Measurements from ENCODE around the gene DNER.

DNER gene

DNA sequence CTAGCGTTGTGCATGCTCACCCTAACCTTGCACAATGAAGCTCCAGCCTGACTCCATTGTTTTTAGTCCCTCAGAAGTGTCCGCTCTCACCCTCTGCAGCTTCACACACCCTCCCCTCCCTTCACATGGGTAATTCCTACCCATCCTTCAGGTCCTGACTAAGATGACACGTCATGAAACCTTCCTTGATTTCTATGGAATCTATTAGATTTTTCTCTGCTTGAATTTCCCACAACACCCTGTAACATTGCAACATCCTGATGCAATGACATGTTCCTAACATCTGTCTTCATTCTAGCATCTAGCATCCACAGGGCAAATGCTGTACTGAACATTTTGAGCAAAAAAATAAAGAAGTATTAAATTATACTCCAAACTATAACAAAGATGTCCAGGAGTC, 366.2 kb downstream of the DNER start:
- TF ChIP-seq, protein P1, sequence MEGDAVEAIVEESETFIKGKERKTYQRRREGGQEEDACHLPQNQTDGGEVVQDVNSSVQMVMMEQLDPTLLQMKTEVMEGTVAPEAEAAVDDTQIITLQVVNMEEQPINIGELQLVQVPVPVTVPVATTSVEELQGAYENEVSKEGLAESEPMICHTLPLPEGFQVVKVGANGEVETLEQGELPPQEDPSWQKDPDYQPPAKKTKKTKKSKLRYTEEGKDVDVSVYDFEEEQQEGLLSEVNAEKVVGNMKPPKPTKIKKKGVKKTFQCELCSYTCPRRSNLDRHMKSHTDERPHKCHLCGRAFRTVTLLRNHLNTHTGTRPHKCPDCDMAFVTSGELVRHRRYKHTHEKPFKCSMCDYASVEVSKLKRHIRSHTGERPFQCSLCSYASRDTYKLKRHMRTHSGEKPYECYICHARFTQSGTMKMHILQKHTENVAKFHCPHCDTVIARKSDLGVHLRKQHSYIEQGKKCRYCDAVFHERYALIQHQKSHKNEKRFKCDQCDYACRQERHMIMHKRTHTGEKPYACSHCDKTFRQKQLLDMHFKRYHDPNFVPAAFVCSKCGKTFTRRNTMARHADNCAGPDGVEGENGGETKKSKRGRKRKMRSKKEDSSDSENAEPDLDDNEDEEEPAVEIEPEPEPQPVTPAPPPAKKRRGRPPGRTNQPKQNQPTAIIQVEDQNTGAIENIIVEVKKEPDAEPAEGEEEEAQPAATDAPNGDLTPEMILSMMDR (IDR thresholded peaks at IDR 0.05; ENCODE audit: low read depth, low read length), result no peak
- DNase-seq (ENCODE audit: low read depth in 2 of 2), result peak; percentile 38 to 76

DNA sequence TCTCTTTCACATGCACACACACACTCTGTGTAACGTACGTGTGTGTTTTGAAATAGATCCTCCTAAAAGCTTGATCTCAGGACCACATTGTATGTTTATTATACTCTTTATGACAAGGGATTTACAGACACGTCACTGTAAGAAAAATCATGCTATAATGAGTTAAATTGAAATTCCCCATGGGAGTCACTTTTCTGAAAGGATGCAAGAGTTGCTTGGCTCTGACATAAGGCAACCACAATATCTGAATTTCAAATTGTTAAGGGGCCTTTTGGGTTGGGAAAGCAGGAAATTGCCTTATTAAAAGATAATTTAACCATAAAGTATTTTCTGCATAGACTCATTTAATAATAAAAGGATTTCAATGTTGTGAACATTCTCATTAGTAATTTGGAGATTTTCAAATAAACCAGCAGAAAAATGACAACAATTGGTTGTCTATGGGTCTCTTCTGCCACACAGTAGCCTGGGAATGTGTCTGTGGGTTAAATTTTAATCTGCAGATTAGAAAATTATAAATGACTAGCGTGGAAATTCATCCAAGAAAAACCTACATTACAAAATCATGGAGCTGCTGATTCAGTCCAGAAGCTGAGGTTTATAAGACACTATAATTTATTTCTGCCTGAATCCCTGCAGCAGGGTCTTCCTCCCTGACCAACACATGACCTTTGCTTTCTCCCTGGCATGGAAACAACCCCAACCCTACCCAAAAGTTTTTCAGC, 367.4 kb downstream of the DNER start:
- no peak overlapping the region for H3K4me3 ChIP-seq (replicated peaks in 1 of 2; ENCODE audit: low read depth in 2 of 2, low read length in 2 of 2)
- peak; percentile 43 to 49 for DNase-seq (ENCODE audit: low read depth in 2 of 2)
- TF ChIP-seq, protein P1 (IDR thresholded peaks at IDR 0.05; ENCODE audit: low read depth, low read length), result no peak

More for the DNA sequence above, 366.2 kb downstream of the DNER start:
- no peak overlapping the region for H3K4me3 ChIP-seq (replicated peaks in 1 of 2; ENCODE audit: low read depth in 2 of 2, low read length in 2 of 2)

DNA sequence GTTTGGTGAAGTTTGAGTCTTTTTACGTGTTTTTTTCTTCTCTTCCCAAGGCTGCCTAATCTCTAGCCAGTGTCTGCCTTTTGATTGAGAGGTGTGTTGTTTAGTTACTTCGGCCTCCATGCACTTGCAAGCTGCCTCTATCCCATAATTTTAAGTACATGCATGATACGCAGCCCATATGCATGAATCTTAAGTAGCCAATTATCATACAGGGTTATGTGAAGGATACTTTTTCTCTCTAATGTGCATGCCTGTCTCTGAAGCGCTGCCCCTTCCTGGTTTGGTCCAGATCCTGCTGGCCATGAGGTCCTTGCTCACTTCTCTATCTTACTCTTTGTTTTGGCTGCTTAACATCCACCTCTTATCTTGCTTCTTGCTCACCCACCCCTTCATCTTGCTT, 369.4 kb downstream of the DNER start:
- TF ChIP-seq, protein P1 (IDR thresholded peaks at IDR 0.05; ENCODE audit: low read depth, low read length), result no peak
- DNase-seq (ENCODE audit: low read depth in 2 of 2), result no peak
- no peak overlapping the region for H3K4me3 ChIP-seq (replicated peaks in 1 of 2; ENCODE audit: low read depth in 2 of 2, low read length in 2 of 2)

DNA sequence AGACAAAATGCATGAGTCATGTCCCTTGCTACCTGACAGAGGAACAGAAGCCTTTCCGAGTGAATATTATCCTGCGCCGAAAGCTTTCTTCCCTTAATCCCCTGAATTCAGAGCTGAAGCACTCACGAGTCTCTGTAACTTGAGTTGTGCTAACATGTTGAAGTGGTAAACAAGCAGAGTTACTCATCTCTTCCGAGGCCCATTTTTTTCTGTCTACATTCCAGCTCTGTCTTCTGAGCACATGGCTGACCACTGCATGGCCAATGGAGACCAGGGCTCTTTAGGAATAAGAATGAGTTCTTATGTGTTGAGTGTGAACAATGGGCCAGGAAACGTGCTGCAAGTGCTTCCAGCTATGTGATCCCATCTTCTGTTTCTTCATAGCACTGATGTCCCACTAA, 370.2 kb downstream of the DNER start:
- H3K4me3 ChIP-seq (replicated peaks in 1 of 2; ENCODE audit: low read depth in 2 of 2, low read length in 2 of 2), result no peak overlapping the region
- peak; percentile 41 to 73 for DNase-seq (ENCODE audit: low read depth in 2 of 2)
- TF ChIP-seq, protein P1 (IDR thresholded peaks at IDR 0.05; ENCODE audit: low read depth, low read length), result no peak

DNA sequence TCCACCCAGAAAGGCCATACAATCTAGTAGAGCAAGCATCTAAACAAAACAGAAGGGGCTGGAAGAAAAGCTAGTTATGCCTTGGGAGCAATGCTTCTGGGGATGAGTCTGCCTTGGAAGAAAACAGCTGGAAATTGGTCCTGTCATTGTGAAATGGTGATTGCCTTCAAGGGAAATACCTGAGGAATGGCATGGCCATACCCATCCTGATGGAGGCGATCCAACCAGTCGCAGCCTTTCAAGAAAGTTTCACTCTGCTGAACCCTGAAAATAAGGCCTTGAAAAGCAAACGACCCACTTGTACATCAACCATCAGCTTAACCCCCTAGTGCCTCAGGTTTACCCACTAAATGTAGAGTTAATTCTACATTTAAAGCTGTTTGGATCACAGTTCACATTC, 370.7 kb downstream of the DNER start:
- TF ChIP-seq, protein P1 (IDR thresholded peaks at IDR 0.05; ENCODE audit: low read depth, low read length), result no peak
- H3K4me3 ChIP-seq (replicated peaks in 1 of 2; ENCODE audit: low read depth in 2 of 2, low read length in 2 of 2), result no peak overlapping the region
- DNase-seq (ENCODE audit: low read depth in 2 of 2), result no peak

DNA sequence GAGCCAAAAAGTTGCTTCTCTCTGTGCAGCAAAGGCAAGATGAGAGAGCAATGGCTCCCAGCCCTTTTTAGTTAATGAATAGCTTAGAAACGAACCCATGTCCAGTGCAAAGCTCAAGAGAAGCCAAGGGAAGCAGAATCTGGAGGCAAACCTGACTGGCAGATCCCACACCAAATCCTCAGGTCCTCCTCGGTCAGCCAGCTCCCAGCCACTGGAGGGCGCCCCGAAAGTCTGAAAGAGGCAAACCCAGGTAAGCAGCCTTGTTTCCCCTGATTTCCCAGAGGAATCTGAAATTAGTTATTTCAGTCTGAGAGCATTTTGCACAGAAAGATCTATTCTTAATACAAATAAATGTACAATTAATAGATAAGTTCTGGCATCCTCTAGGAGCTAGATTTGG, 372.0 kb downstream of the DNER start:
- TF ChIP-seq, protein P1 (IDR thresholded peaks at IDR 0.05; ENCODE audit: low read depth, low read length), result peak; percentile 66
- H3K4me3 ChIP-seq (replicated peaks in 1 of 2; ENCODE audit: low read depth in 2 of 2, low read length in 2 of 2), result no peak overlapping the region
- peak; percentile 50 to 51 for DNase-seq (ENCODE audit: low read depth in 2 of 2)

Measured in cardiac fibroblast (primary cell).